ENCODE data around the gene SLC17A8. TPM values are rescaled to one million over a fixed set of nuclear protein-coding genes. Genes with fewer than 3 reads are reported as not detected.

Gene SLC17A8
- polyA plus RNA-seq, 3 donors: not detected

DNA sequence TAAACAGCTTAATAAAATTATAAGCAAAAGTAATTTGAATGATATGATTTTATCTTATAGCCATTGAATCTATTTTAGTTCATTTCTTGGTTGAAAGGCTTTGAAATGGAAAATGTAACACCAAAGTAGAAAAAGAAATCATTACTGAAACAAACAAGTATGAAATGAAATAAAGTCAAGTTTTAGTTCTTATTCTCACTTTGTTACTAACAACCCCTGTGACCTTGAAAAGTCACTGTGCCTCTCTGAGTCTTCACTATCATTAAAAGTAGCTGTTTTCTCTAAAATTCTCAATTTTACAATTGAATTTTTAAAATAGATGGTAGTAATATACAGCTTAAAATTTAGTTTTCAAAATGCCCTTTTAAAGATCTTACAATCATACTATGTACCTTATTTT is 32.4 kb upstream of the SLC17A8 start:
- Histone ChIP-seq H3K27me3 (ENCODE audit: control insufficient read depth in 2 of 2, insufficient read depth in 2 of 2, low read length in 2 of 2) (no peaks in the 10 kb centered on the region), H4K20me1 (ENCODE audit: insufficient read depth, low read length) (no peaks in the 10 kb centered on the region), H2AFZ (ENCODE audit: insufficient read depth, low read depth, low read length, poor library complexity, severe bottlenecking) (no peak overlapping the region), H3K27ac (ENCODE audit: low read depth in 1 of 2, low read length in 2 of 2) (no peak overlapping the region), H3K4me3 (replicated peaks in 1 of 3; ENCODE audit: low read depth in 2 of 3, low read length in 3 of 3) (no peak overlapping the region), H3K36me3 (replicated peaks in 1 of 2; ENCODE audit: control insufficient read depth in 1 of 2, insufficient read depth in 2 of 2, low read length in 2 of 2) (peaks cover 41 to 74% of the 10 kb centered on the region in 2 donors), H3K79me2 (ENCODE audit: insufficient read depth, low read length) (no peaks in the 10 kb centered on the region), H3K9ac (ENCODE audit: insufficient read depth, low read length, poor library complexity, severe bottlenecking) (no peak overlapping the region), H3K4me1 (ENCODE audit: control insufficient read depth in 1 of 2, insufficient read depth in 2 of 2, low read length in 2 of 2) (peaks cover 8 to 9% of the 10 kb centered on the region in 2 donors), H3K4me2 (replicated peaks; ENCODE audit: extremely low read depth, low read length, poor library complexity, severe bottlenecking) (no peak overlapping the region), H3K9me3 (replicated peaks in 1 of 2; ENCODE audit: control insufficient read depth in 1 of 2, insufficient read depth in 1 of 2, low read length in 2 of 2) (no peaks in the 10 kb centered on the region)
- no peak for DNase-seq
- Mint-ChIP-seq H3K36me3 (peaks cover 49 to 56% of the 10 kb centered on the region in 2 donors), H3K9me3 (no peaks in the 10 kb centered on the region), H3K4me3 (no peak overlapping the region), H3K4me1 (peaks cover 11% of the 10 kb centered on the region), H3K27ac (no peak overlapping the region), H3K27me3 (ENCODE audit: low read depth in 3 of 3) (peaks cover 0 to 2% (median 0%) of the 10 kb centered on the region in 3 donors)
- intact Hi-C loops (cut with micrococcal nuclease): no loop called here
- TF ChIP-seq CTCF (IDR thresholded peaks at IDR 0.05): no peak

- DNase-seq: no peak
- Mint-ChIP-seq H3K27me3 (ENCODE audit: low read depth in 3 of 3) (peaks cover 0 to 2% (median 0%) of the 10 kb centered on the region in 3 donors), H3K36me3 (peaks cover 61 to 70% of the 10 kb centered on the region in 2 donors), H3K4me1 (no peaks in the 10 kb centered on the region), H3K27ac (no peak overlapping the region), H3K9me3 (no peaks in the 10 kb centered on the region), H3K4me3 (no peak overlapping the region)
- no peaks in the 10 kb centered on the region for H3K4me1 ChIP-seq (ENCODE audit: control insufficient read depth in 1 of 2, insufficient read depth in 2 of 2, low read length in 2 of 2)
- no peak for TF ChIP-seq CTCF (IDR thresholded peaks at IDR 0.05)
- no peak overlapping the region for H3K27ac ChIP-seq (ENCODE audit: low read depth in 1 of 2, low read length in 2 of 2)
- H3K4me2 ChIP-seq (replicated peaks; ENCODE audit: extremely low read depth, low read length, poor library complexity, severe bottlenecking): no peak overlapping the region
- no peak overlapping the region for H3K4me3 ChIP-seq (replicated peaks in 1 of 3; ENCODE audit: low read depth in 2 of 3, low read length in 3 of 3)
- peaks cover 53 to 90% of the 10 kb centered on the region in 2 donors for H3K36me3 ChIP-seq (replicated peaks in 1 of 2; ENCODE audit: control insufficient read depth in 1 of 2, insufficient read depth in 2 of 2, low read length in 2 of 2)
- intact Hi-C loops (cut with micrococcal nuclease): no loop called here
- H3K9ac ChIP-seq (ENCODE audit: insufficient read depth, low read length, poor library complexity, severe bottlenecking): no peak overlapping the region
- H3K79me2 ChIP-seq (ENCODE audit: insufficient read depth, low read length): no peaks in the 10 kb centered on the region
- no peaks in the 10 kb centered on the region for H4K20me1 ChIP-seq (ENCODE audit: insufficient read depth, low read length)
- no peak overlapping the region for H2AFZ ChIP-seq (ENCODE audit: insufficient read depth, low read depth, low read length, poor library complexity, severe bottlenecking)
- H3K27me3 ChIP-seq (ENCODE audit: control insufficient read depth in 2 of 2, insufficient read depth in 2 of 2, low read length in 2 of 2): no peaks in the 10 kb centered on the region
- H3K9me3 ChIP-seq (replicated peaks in 1 of 2; ENCODE audit: control insufficient read depth in 1 of 2, insufficient read depth in 1 of 2, low read length in 2 of 2): no peaks in the 10 kb centered on the region
Observed at GRCh38 chr12:100326208-100326607, 30.7 kb upstream of the SLC17A8 start.

All from CD14-positive monocyte (primary cell).